H9 (cell line): ENCODE data around the gene LGMN. TPM values are rescaled to one million over a fixed set of nuclear protein-coding genes. Genes with fewer than 3 reads are reported as not detected.

Experiments used
- DNase-seq: peaks from one replicate; pipeline ENCODE4 v3.0.0-alpha.2; 2017
- H2AFZ ChIP-seq: one replicate; pipeline ENCODE4 v1.6.1; 2013; ENCODE audit warnings: mild to moderate bottlenecking, low read length, control low read depth, moderate library complexity
- H2AK5ac ChIP-seq: 2 replicates; pipeline ENCODE4 v1.6.1; 2013; ENCODE audit warnings: low read length, control low read depth, mixed read lengths; ENCODE audit not compliant: insufficient read length
- H2BK120ac ChIP-seq: one replicate; pipeline ENCODE4 v1.6.1; 2013; ENCODE audit warnings: low read depth, mild to moderate bottlenecking, low read length, control low read depth, inconsistent platforms; ENCODE audit not compliant: poor library complexity, severe bottlenecking
- H2BK12ac ChIP-seq: 2 replicates; pipeline ENCODE4 v1.6.1; 2013; ENCODE audit warnings: low read length, control low read depth, mixed read lengths, low read depth; ENCODE audit not compliant: insufficient read length
- H2BK15ac ChIP-seq: 2 replicates; pipeline ENCODE4 v1.6.1; 2013; ENCODE audit warnings: low read depth, low read length, control low read depth
- H2BK20ac ChIP-seq: one replicate; pipeline ENCODE4 v1.6.1; 2013; ENCODE audit warnings: low read depth, mild to moderate bottlenecking, low read length, control low read depth, inconsistent platforms; ENCODE audit not compliant: poor library complexity, severe bottlenecking
- H2BK5ac ChIP-seq: 2 replicates; pipeline ENCODE4 v1.6.1; 2013; ENCODE audit warnings: low read length, control low read depth, mixed read lengths; ENCODE audit not compliant: insufficient read length
- H3K14ac ChIP-seq: 2 replicates; pipeline ENCODE4 v1.6.1; 2013; ENCODE audit warnings: low read length, control low read depth; ENCODE audit not compliant: insufficient read depth
- H3K18ac ChIP-seq: 2 replicates; pipeline ENCODE4 v1.6.1; 2013; ENCODE audit warnings: low read depth, mild to moderate bottlenecking, mixed read lengths, low read length, control low read depth; ENCODE audit not compliant: insufficient read length
- H3K23ac ChIP-seq: 2 replicates; pipeline ENCODE4 v1.6.1; 2013; ENCODE audit warnings: low read length, control low read depth, mixed read lengths, low read depth; ENCODE audit not compliant: insufficient read length
- H3K23me2 ChIP-seq: 2 replicates; pipeline ENCODE4 v1.6.1; 2013; ENCODE audit warnings: low read depth, mild to moderate bottlenecking, mixed read lengths, low read length, control low read depth; ENCODE audit not compliant: insufficient read length, poor library complexity, severe bottlenecking
- H3K27ac ChIP-seq: 2 replicates; pipeline ENCODE4 v1.5.1; 2013; ENCODE audit warnings: low read length, control low read depth, mixed read lengths, low read depth; ENCODE audit not compliant: insufficient read length
- H3K27me3 ChIP-seq: 2 replicates; pipeline ENCODE4 v1.6.1; 2013; ENCODE audit warnings: low read length, control low read depth, inconsistent platforms; ENCODE audit not compliant: insufficient read depth
- H3K4ac ChIP-seq: 2 replicates; pipeline ENCODE4 v1.6.1; 2013; ENCODE audit warnings: low read depth, mild to moderate bottlenecking, control low read depth, inconsistent platforms, low read length, moderate library complexity
- H3K4me1 ChIP-seq: 2 replicates; pipeline ENCODE4 v1.6.1; 2013; ENCODE audit warnings: low read length, control low read depth, inconsistent platforms; ENCODE audit not compliant: insufficient read depth
- H3K4me2 ChIP-seq: 2 replicates; pipeline ENCODE4 v1.6.1; 2013; ENCODE audit warnings: low read length, control low read depth, mixed read lengths; ENCODE audit not compliant: insufficient read length, insufficient read depth
- H3K56ac ChIP-seq: 2 replicates; pipeline ENCODE4 v1.6.1; 2013; ENCODE audit warnings: low read depth, mild to moderate bottlenecking, mixed read lengths, low read length, control low read depth; ENCODE audit not compliant: insufficient read length
- H3K79me1 ChIP-seq: 2 replicates; pipeline ENCODE4 v1.6.1; 2013; ENCODE audit warnings: low read depth, mild to moderate bottlenecking, moderate library complexity, low read length, control low read depth, inconsistent platforms; ENCODE audit not compliant: insufficient read depth, poor library complexity, severe bottlenecking
- H3K79me2 ChIP-seq: 2 replicates; pipeline ENCODE4 v1.6.1; 2013; ENCODE audit warnings: low read length, control low read depth, inconsistent platforms; ENCODE audit not compliant: insufficient read depth
- H3K9ac ChIP-seq: 2 replicates; pipeline ENCODE4 v1.6.1; 2013; ENCODE audit warnings: low read length, control low read depth, mixed read lengths; ENCODE audit not compliant: insufficient read length; ENCODE audit errors: extremely low read depth
- H3K9me3 ChIP-seq: one replicate; pipeline ENCODE4 v1.6.1; 2013; ENCODE audit warnings: low read depth, low read length, inconsistent platforms; ENCODE audit not compliant: control insufficient read depth
- H3T11ph ChIP-seq: one replicate; pipeline ENCODE4 v1.6.1; 2013; ENCODE audit warnings: mild to moderate bottlenecking, low read length, control low read depth, inconsistent platforms
- H4K20me1 ChIP-seq: one replicate; pipeline ENCODE4 v1.6.1; 2013; ENCODE audit not compliant: control insufficient read depth, insufficient read length, insufficient read depth
- H4K5ac ChIP-seq: 2 replicates; pipeline ENCODE4 v1.6.1; 2013; ENCODE audit warnings: low read depth, mild to moderate bottlenecking, mixed read lengths, low read length, control low read depth; ENCODE audit not compliant: insufficient read length
- H4K8ac ChIP-seq: replicated peaks from 2 replicates; pipeline ENCODE4 v1.6.1; 2013; ENCODE audit warnings: low read length, control low read depth, mixed read lengths, low read depth; ENCODE audit not compliant: insufficient read length
- H4K91ac ChIP-seq: 2 replicates; pipeline ENCODE4 v1.6.1; 2013; ENCODE audit warnings: low read depth, mild to moderate bottlenecking, moderate library complexity, mixed read lengths, low read length, control low read depth; ENCODE audit not compliant: insufficient read length
- H3K27ac Mint-ChIP-seq, 3 experiments: 2 replicates in 2 of 3; 3 replicates in 1 of 3; pipeline ENCODE4 v1.8.0; 2020 to 2021; ENCODE audit warnings: mixed read lengths in 3 of 3, mild to moderate bottlenecking in 1 of 3, moderate library complexity in 1 of 3
- H3K27me3 Mint-ChIP-seq: 2 replicates; pipeline ENCODE4 v1.8.0; 2021; ENCODE audit warnings: low read depth, mild to moderate bottlenecking, moderate library complexity, mixed read lengths
- H3K36me3 Mint-ChIP-seq, 3 experiments: 2 replicates in 2 of 3; 3 replicates in 1 of 3; pipeline ENCODE4 v1.8.0; 2020 to 2021; ENCODE audit warnings: low read depth in 3 of 3, mixed read lengths in 3 of 3; ENCODE audit not compliant: insufficient read depth in 1 of 3
- H3K4me1 Mint-ChIP-seq, 2 experiments: 2 replicates each; pipeline ENCODE4 v1.8.0; 2020; ENCODE audit warnings: mixed read lengths in 2 of 2
- H3K4me3 Mint-ChIP-seq, 2 experiments: 2 replicates in 1 of 2; 3 replicates in 1 of 2; pipeline ENCODE4 v1.8.0; 2020 to 2021; ENCODE audit warnings: mild to moderate bottlenecking in 2 of 2, mixed read lengths in 2 of 2, moderate library complexity in 1 of 2
- H3K9me3 Mint-ChIP-seq, 2 experiments: 2 replicates in 1 of 2; 3 replicates in 1 of 2; pipeline ENCODE4 v1.8.0; 2020; ENCODE audit warnings: mild to moderate bottlenecking in 2 of 2, mixed read lengths in 2 of 2, moderate library complexity in 1 of 2
- WGBS: extraction: QIAGEN DNeasy Blood & Tissue Kit; methylation state at CpG from one replicate; pipeline ENCODE4 v1.1.7; 2013; ENCODE audit warnings: missing lambda C conversion rate, low lambda C conversion rate, mixed read lengths; ENCODE audit not compliant: insufficient read length; ENCODE audit errors: extremely low coverage; 5-methylcytosine and 5-hydroxymethylcytosine counted together
- total RNA-seq: library from RNA; stranded (reverse); gene quantifications from 2 replicates; pipeline ENCODE4 v1.2.1, GENCODE V29; 2021
- TF ChIP-seq, protein P1 (sequence below): fragments of 200-600 bp; sonication (generic); conservative IDR thresholded peaks from 3 replicates; pipeline ENCODE4 v1.8.0; 2021; ENCODE audit warnings: antibody characterized with exemption, mild to moderate bottlenecking

LGMN gene
- total RNA-seq, 1 experiment from 2014 or later: 55.3 TPM

GRCh38 chr14:92733007-92733406 is 15.4 kb downstream of the LGMN start:
- Histone ChIP-seq H2BK120ac (no peak overlapping the region), H3K27ac (no peak overlapping the region)
- no CpG with 5 or more reads among the region's 4 CpGs for WGBS

More at GRCh38 chr14:92733007-92733406, 15.4 kb downstream of the LGMN start:
- Mint-ChIP-seq H3K9me3 (no peaks in the 10 kb centered on the region), H3K4me1 (peaks cover 11 to 15% of the 10 kb centered on the region in 2 experiments), H3K27ac (no peak overlapping the region), H3K27me3 (no peaks in the 10 kb centered on the region; the same call in 1 of the 2 replicates), H3K4me3 (no peak overlapping the region), H3K36me3 (peaks cover 21 to 23% (median 21%) of the 10 kb centered on the region in 3 experiments; a peak in 6 of 7 replicates)
- H3K79me2 ChIP-seq: no peaks in the 10 kb centered on the region; the same call in 1 of the 2 replicates
- no peaks in the 10 kb centered on the region for H4K20me1 ChIP-seq
- H2BK20ac ChIP-seq: no peak overlapping the region
- no peaks in the 10 kb centered on the region for H3K27me3 ChIP-seq
- H2BK5ac ChIP-seq: no peak overlapping the region
- H3K79me1 ChIP-seq: peaks cover 9% of the 10 kb centered on the region
- TF ChIP-seq, protein P1, sequence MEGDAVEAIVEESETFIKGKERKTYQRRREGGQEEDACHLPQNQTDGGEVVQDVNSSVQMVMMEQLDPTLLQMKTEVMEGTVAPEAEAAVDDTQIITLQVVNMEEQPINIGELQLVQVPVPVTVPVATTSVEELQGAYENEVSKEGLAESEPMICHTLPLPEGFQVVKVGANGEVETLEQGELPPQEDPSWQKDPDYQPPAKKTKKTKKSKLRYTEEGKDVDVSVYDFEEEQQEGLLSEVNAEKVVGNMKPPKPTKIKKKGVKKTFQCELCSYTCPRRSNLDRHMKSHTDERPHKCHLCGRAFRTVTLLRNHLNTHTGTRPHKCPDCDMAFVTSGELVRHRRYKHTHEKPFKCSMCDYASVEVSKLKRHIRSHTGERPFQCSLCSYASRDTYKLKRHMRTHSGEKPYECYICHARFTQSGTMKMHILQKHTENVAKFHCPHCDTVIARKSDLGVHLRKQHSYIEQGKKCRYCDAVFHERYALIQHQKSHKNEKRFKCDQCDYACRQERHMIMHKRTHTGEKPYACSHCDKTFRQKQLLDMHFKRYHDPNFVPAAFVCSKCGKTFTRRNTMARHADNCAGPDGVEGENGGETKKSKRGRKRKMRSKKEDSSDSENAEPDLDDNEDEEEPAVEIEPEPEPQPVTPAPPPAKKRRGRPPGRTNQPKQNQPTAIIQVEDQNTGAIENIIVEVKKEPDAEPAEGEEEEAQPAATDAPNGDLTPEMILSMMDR: no peak
- no peak overlapping the region for H2AFZ ChIP-seq
- no peak overlapping the region for H3K14ac ChIP-seq
- no peak overlapping the region for H3T11ph ChIP-seq
- no peak overlapping the region for H4K8ac ChIP-seq
- no peak overlapping the region for H3K23ac ChIP-seq
- no peak overlapping the region for H4K5ac ChIP-seq
- no peak overlapping the region for H3K18ac ChIP-seq
- peaks cover 7% of the 10 kb centered on the region; the same call in 1 of the 2 replicates for H3K4me1 ChIP-seq
- H3K9me3 ChIP-seq: no peaks in the 10 kb centered on the region
- no peak overlapping the region for H3K56ac ChIP-seq
- H4K91ac ChIP-seq: no peak overlapping the region
- DNase-seq: no peak
- H3K4ac ChIP-seq: no peak overlapping the region
- no peaks in the 10 kb centered on the region for H3K23me2 ChIP-seq
- H3K4me2 ChIP-seq: no peak overlapping the region
- H3K9ac ChIP-seq: no peak overlapping the region
- H2BK15ac ChIP-seq: no peak overlapping the region
- no peak overlapping the region for H2BK12ac ChIP-seq
- H2AK5ac ChIP-seq: no peak overlapping the region
